HG02970 (cell line): ENCODE measurements around the gene KIAA2012.

Experiments
- ATAC-seq: cut with Tn5 transposase; IDR thresholded peaks from one replicate; pipeline ENCODE4 v1.9.1; 2021; ENCODE audit warnings: mild to moderate bottlenecking, moderate library complexity, moderate number of reproducible peaks; ENCODE audit not compliant: unreplicated experiment, low FRiP score

The KIAA2012 gene

GRCh38 chr2:202072737-202073401, at the start of gene KIAA2012:
KIAA2012 (plus strand) TSS chr2:202073255; CDS start chr2:202073628, 373 bp downstream.
- ATAC-seq, result no peak

GRCh38 chr2:202023904-202024266, 49.2 kb upstream of the KIAA2012 start:
- no peak for ATAC-seq

GRCh38 chr2:202024871-202025270, 48.2 kb upstream of the KIAA2012 start:
- ATAC-seq, result no peak

- ATAC-seq, result no peak
Measured at GRCh38 chr2:202025816-202026215, 47.2 kb upstream of the KIAA2012 start.

- ATAC-seq, result no peak
Measured at GRCh38 chr2:202026507-202026906, 46.5 kb upstream of the KIAA2012 start.

- no peak for ATAC-seq
Measured at GRCh38 chr2:202030691-202031090, 42.4 kb upstream of the KIAA2012 start.

- no peak for ATAC-seq
Measured at GRCh38 chr2:202031246-202031951, 41.7 kb upstream of the KIAA2012 start.

- peak; percentile 4 for ATAC-seq
Measured at GRCh38 chr2:202032846-202033316, 40.2 kb upstream of the KIAA2012 start.

- peak; percentile 73 for ATAC-seq
Measured at GRCh38 chr2:202033317-202034248, 39.5 kb upstream of the KIAA2012 start, which contains the start of gene FZD7. FZD7 (plus strand) TSS chr2:202033855; CDS start chr2:202034648, 793 bp downstream.

GRCh38 chr2:202034249-202035088, 38.6 kb upstream of the KIAA2012 start:
- ATAC-seq, result no peak

GRCh38 chr2:202035089-202035940, 37.7 kb upstream of the KIAA2012 start:
- no peak for ATAC-seq

- no peak for ATAC-seq
Measured at GRCh38 chr2:202035941-202036372, 37.1 kb upstream of the KIAA2012 start.

GRCh38 chr2:202036601-202037037, 36.4 kb upstream of the KIAA2012 start:
- ATAC-seq, result no peak

GRCh38 chr2:202037086-202037485, 36.0 kb upstream of the KIAA2012 start:
- ATAC-seq, result no peak

GRCh38 chr2:202038471-202039277, 34.4 kb upstream of the KIAA2012 start:
- ATAC-seq, result no peak

- no peak for ATAC-seq
Measured at GRCh38 chr2:202039278-202040078, 33.6 kb upstream of the KIAA2012 start.
